SK-MEL-5 (cell line): ENCODE results near the gene MYO7A. TPM values are rescaled to one million over a fixed set of nuclear protein-coding genes. Genes with fewer than 3 reads are reported as not detected.
A peak's percentile ranks its signal among the peaks of the same experiment; 100 is the strongest.

ENCODE experiments used
- DNase-seq: peaks from one replicate; pipeline ENCODE4 v3.0.0-alpha.2; 2016; ENCODE audit warnings: low read depth, low spot score
- in situ Hi-C: cut with HindIII; loops from 2 replicates; pipeline ENCODE4 v1.10.0; 2016; ENCODE audit warnings: low sequenced_read_pairs, high pct_unique_total_duplicates, low pct_unique_long_range_greater_than_20kb
- total RNA-seq: library from RNA; depleted of rRNA; stranded (reverse); fragments of >200 nt; shearing (Covaris generic); gene quantifications from 2 replicates; pipeline ENCODE4 v1.2.3, GENCODE V29; 2014

MYO7A gene
- total RNA-seq, 1 experiment from 2014 or later: 0.48 TPM

GRCh38 chr11:77195071-77195755, 67.2 kb downstream of the MYO7A start:
- no peak for DNase-seq
- in situ Hi-C loops: no loop called here

GRCh38 chr11:77196961-77197360, 68.9 kb downstream of the MYO7A start:
- DNase-seq: no peak
- in situ Hi-C loops: no loop called here

- in situ Hi-C loops: no loop called here
- no peak for DNase-seq
These were observed 69.7 kb downstream of the MYO7A start for GRCh38 chr11:77197626-77198320.

- peak; percentile 37 for DNase-seq
- in situ Hi-C loops: no loop called here
These were observed 70.4 kb downstream of the MYO7A start for GRCh38 chr11:77198440-77198849.

GRCh38 chr11:77199137-77199745, 71.2 kb downstream of the MYO7A start:
- no peak for DNase-seq
- in situ Hi-C loops: no loop called here

GRCh38 chr11:77200351-77201268, 72.6 kb downstream of the MYO7A start:
- DNase-seq: no peak
- in situ Hi-C loops: no loop called here

- DNase-seq: no peak
- in situ Hi-C loops: no loop called here
These were observed 73.3 kb downstream of the MYO7A start for GRCh38 chr11:77201370-77201769.

GRCh38 chr11:77201991-77202841, 74.2 kb downstream of the MYO7A start:
- in situ Hi-C loops: no loop called here

GRCh38 chr11:77202941-77203900, 75.2 kb downstream of the MYO7A start:
- in situ Hi-C loops: no loop called here
- no peak for DNase-seq

More at GRCh38 chr11:77201991-77202841, 74.2 kb downstream of the MYO7A start:
- DNase-seq: no peak

GRCh38 chr11:77203901-77204753, 76.1 kb downstream of the MYO7A start:
- DNase-seq: no peak
- in situ Hi-C loops: no loop called here

- DNase-seq: no peak
- in situ Hi-C loops: no loop called here
These were observed 76.9 kb downstream of the MYO7A start for GRCh38 chr11:77204754-77205466.

- in situ Hi-C loops: no loop called here
- no peak for DNase-seq
These were observed 77.6 kb downstream of the MYO7A start for GRCh38 chr11:77205467-77206263.

GRCh38 chr11:77206264-77207018, 78.4 kb downstream of the MYO7A start:
- no peak for DNase-seq
- in situ Hi-C loops: no loop called here
